CD4-positive, alpha-beta T cell treated with Interleukin-12 subunit alpha and Interleukin-12 subunit beta, for 1 hour (primary cell): ENCODE results near the gene UMOD.
"Not testable (repeated sequence)": the region's sequence is repeated elsewhere in the genome, so short reads cannot be mapped to it uniquely, and the experiment has no call there.

Source experiments
- DNase-seq: peaks from one replicate; pipeline ENCODE4 v3.0.0-alpha.2; 2020

Gene UMOD

DNA sequence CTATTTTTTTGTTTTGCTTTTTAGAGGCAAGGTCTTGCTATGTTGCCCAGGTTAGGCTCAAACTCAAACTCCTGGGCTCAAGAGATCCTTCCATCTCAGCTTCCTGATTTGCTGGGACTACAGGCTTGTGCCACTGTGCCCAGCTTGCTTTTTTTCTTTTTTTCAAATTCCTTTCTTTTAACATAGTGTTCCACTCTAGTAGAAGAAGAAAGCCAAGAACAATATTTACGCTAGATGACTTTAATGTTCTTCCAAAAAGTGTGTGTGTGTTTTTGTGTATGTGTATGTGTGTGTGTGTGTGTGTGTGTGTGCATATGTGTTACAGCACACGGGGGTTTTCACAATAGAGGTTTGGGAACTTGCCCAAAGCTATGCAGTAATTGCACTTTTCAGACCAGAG lies 10.7 kb upstream of the UMOD start:
- DNase-seq, result no peak

DNA sequence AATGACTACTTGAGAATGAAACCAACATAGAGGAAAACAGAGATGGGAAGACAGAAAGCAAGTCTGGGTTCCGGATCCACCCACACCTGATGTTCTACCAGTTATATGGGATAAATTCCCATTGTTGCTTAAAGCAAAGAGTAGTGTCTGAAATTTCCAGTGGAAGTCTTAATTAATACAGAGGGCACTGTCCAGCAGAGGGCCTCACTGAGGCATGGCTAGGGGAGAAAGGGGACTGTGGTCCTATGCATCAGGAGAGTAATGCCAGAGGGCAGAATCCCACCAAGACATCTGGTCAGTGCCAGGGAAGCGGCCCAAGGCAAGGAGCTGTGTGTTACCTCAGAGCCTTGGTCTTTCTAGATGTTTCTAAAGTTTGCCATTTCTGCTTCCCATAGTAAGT lies 7.5 kb upstream of the UMOD start:
- no peak for DNase-seq

DNA sequence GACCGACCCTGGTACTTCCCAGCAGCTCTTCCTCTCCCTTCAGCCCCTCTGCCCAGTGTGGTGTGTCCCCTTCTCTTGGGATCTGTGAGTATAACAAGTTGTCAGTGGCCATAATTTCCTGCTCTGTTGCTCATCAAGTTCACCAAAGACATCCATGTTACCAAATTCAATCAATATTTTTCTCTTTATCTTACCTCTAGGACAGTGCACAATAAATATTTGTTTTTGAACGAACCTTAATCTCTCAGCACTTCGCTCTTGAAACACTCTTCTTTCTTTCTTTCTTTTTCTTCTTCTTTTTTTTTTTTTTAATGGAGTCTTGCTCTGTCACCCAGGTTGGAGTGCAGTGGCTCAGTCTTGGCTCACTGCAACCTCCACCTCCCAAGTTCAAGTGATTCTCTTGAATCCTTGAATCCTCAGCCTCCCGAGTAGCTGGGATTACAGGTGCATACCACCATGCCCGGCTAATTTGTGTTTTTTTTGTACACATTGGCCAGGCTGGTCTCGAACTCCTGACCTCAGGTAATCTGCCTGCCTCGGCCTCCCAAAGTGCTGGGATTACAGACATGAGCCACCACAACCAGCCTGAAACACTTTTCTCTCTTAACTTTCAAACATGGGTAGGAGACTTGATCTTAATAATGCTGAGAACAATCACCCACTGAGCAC lies 2.7 kb upstream of the UMOD start:
- no peak for DNase-seq

DNA sequence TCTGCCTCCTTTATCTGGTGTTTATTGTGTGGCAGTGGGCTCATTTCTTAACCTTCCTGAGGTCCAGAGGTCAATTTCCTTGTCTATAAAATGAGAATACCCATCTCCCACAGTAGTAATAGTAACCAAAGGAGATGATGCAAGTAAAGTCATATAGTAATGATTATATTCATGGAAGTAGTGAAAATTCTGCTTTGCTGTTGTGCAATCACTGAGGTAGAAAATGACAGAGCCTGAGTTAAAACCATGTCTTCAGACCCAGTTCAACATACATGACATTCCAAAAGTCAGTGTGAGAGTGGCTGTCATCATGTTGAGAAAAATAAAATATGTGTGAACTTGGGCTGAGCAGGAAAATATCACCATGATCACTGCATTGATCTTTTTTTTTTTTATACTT lies 864 bp upstream of the UMOD start:
- no peak for DNase-seq

DNA sequence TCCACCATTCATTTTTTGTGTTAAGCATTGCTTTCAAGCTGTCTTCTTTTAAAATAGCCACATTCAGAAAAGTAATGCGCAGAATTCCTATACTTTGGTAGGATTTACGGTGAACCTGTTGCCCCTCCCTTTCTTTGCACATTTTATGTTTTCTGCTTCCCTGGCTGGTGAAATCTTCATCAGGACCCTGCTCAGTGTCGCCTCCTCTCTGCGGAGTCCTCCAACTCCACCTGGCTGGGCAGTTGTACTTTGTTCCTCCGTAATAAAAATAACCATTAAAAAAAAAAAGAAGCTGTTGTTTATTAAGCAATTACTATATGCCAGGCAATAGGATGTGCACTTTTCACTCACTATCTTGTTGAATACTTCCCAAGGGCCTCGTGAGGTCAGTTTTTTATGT lies 2.9 kb downstream of the UMOD start:
- DNase-seq, result no peak

DNA sequence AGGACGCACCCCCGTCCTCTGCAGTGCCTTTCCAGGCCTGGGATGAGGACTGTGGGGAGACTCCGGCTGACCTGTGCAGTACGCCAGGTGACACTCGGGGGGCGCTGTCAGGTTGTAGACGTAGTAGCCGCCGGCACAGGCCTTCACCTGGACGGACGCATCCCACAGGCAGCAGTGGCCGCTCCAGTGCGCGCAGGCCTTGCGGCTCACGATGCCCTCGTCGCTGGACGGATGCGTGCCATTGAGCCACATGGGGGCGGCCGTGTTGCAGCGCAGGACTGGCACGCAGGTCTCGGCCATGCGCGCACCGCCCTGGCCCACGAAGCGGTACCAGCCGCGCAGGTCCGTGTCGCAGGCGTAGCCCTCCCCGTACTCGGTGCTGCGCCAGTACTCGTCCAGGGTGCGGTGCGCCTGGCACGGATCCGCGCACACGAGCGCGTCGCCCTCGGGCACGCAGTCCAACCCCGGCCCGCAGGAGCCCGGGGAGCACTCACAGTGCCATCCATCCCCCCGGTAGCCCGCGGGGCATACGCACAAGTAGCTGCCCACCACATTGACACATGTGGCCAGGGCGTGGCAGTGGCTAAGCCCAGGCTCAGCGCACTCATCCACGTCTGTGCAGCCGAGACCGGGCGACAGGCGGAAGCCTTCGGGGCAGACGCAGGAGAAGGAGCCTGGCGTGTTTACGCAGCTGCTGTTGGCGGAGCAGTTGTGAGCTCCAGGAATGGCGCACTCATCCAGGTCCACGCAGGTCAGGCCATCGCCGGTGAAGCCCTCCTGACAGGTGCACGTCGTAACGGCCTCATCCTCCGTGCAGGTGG lies 3.9 kb downstream of the UMOD start:
- DNase-seq, result no peak

DNA sequence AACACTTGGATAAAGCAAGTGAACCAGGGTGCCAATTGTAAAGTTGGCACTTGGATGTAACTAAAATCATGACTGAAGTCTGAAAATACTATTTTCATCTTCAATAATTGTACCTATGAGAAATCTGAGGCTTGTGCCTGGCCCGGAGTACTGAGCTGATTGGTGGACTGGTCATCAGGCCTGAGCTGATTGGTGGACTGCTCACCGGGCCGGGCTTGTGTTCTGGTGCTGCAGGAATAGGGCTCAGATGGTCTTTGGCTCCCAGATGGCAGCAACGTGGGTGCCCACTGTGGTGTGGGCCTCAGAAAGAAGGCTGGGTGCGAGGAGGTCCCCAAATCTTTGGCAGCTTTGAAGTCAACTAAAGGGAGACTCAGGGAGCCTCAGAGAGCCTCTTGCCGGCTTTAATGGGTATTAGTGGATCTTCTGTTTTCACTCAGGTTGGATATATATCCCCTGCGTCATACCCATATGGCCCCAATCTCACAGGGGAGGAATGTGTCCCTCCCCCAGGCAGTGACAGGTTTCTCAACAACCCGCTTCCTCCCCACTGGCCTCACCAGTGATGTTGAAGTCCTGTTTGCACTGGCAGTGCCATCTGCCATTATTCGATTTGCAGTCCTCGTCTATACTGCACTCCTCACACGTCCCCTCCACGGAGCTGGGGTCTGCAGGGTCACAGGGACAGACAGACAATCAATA lies 4.7 kb downstream of the UMOD start:
- no peak for DNase-seq

DNA sequence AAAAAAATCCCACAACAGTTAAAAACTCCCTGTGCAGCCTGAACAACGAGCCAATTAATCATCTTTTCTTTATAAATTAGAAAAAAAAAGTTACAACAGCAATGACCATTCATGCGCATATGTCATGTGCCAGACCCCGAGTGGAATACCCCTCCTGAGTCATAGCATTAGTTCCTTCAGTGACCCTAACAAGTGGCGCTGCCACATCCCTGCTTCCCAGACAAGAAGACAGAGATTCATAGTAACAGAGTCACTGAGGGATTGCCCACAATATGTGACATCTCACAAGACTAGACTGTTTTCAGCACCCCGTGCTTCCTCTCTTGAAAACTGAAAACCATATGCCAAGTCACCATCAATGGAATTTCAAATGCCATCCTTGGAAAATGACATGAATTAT lies 7.9 kb downstream of the UMOD start:
- DNase-seq, result no peak

DNA sequence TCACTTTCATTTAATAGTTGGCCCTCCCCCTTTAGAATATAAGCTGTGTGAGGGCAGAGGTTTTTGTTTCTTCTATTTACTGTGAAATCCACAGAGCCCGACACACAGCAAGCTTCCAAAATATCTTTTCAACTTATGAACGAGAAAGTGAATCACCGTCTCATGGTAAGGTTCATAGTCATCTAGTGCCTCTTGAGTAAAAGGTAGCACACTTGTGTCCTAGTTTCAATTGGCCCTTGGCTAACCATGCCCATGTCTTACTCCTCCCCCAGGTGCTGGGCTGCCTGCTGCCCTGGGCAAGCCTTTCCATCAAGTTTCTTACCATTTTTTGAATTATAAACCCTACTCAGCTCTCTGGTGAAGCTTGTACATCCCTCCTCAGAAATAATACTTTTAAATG lies 12.8 kb downstream of the UMOD start:
- no peak for DNase-seq

DNA sequence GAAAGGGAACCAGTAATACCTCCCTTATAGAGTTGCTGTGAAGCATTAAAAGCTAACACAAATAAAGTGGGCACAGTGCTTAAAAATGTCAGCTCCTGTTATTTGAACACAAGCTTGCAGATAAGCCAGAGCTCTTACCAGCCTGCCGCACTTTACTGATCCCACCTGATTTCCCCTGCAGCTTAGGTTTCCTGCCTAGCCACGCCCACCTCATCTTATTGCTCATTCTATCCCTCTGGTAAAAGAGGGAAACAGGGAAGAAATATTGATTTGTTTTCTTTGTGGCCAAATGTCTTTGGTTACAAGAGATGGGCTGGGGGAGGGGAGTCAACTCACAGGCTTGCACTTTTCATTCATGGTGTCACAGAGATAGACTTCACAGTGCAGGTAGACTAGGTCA lies 15.6 kb downstream of the UMOD start:
- DNase-seq, result no peak

DNA sequence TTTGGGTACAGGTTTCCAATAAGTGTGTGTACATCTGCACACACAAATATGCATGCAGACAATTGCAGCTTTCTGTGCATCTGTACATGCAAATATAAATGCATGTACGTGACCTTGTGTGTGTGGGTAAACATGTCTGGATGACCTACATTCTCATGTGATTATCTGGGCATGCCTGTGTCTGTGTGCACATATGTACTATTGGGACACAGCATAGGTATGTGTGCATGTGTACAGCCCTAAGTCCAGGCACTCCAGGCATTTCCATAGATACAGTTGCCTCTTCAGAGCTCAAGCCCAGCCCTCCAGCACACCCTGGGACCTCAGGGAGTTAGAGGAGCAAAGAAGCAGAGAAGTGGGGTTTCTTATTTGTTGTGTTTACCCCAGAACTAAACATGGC lies 18.1 kb downstream of the UMOD start:
- no peak for DNase-seq

DNA sequence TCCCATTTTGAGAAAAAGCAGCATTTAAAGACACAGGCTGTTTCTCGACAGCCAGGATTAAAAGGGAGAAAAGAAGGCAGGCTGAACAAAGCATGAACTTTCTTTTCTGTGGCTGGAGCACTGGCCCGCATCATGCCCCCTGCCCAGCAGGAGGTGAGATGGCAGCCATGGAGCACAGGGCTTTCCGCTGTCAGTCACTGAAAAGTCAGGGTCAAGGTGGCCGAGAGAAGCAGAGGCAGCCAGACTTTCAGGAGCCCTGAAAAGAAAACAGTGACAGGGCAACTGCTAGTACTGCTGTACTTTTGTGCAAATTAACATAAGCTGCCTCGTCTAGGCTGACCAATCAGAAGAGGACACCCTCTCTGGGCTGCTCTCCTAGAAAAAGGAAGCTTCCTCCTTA lies 19.4 kb downstream of the UMOD start:
- DNase-seq, result no peak

DNA sequence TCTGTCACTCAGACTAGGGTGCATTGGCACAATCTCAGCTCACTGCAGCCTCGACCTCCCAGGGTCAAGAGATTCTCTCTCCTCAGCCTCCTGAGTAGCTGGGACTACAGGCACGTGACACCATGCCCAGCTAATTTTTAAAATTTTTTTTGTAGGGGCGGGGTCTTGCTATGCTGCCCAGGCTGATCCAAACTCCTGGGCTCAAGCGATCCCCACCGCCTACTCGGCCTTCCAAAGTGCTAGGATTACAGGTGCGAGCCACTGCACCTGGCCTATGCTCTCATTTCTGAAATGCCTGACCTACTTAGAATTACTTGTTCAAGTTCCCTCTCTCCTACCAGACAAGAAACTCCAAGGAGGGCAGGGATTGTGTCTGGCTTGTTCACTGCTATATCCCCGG lies 20.1 kb downstream of the UMOD start:
- DNase-seq, result no peak

DNA sequence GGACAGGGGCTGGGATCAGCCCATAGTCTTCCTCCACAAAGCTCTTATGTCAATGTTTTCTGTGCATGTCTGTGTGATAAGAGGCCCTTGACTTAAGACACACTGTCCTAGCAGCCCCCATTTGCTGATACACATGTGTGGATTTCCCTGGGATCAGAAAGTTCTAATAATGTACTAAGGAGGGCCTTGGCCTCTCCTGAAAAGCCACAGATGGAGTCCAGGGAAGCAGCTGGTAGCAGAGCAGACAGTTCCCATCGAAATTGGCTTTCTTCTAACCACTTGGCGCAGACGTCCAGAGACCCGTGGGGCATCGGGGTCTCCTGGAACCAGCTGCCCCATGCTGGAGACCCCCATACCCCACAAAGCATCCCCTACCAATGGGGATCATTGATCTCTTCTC lies 20.9 kb downstream of the UMOD start:
- DNase-seq, result no peak

DNA sequence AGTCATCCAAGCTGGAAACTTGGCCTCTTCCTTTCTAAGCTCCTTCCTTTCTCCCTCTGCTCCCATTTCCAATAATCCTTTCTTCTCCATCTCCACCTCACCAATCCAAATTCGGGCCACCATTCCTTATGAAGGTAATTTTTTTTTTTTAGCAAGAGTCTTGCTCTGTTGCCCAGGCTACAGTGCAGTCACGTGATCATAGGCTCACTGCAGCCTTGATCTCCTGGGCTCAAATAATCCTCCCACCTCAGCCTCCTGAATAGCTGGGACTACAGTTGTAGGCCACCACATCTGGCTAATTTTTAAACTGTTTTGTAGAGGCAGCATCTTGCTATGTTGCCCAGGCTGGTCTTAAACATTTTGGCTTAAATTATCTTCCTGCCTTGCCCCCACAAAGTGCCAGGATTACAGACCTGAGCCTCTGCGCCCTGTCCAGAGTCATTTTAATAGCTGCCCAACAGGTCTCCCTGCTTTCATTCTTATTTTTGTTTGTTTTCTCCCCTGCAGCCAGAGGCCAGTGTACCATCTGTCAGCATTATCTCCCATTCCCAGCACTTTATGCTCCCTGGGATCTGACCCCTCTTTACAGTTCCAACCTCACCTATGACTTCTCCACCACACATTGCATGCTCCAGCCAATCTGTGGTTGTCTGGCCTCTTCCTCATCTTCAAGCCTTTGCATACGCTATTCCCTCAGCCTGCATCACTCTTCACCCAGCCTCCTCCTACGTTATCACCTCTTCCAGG lies 22.9 kb downstream of the UMOD start:
- no peak for DNase-seq

DNA sequence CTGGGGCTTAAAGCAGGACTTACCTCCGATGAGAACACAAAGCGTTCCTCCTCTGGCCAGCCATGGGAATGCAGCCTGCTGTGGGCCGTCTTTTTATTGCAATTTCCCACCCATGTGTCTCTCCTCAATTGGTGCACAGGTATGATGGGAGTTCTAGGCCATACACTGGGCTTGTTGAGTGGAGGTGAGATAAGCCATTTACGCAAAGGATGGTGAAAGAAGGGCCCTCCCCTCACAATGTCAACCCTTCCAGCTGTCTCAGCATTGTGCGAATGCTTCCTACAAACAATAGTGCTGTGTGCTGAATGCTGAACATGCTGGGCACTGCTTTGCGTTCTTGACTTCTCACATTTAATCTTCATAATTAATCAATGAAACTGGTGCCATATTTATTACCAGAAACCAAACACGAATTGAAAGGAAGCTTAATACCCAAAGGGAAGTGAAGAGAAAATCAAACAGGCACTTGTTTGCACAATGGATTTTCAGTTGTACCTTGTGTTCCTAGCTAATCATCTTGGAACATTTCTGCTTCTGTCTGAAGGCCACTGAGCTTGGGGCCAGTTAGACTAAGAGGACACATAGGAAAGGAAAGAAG lies 25.0 kb downstream of the UMOD start, which contains the start of gene GP2:
TSS of gene GP2 (minus strand) at position 70 of the 598 bp plus-strand sequence. CDS start 1,082 bp downstream, outside the sequence.
- DNase-seq, result no peak

DNA sequence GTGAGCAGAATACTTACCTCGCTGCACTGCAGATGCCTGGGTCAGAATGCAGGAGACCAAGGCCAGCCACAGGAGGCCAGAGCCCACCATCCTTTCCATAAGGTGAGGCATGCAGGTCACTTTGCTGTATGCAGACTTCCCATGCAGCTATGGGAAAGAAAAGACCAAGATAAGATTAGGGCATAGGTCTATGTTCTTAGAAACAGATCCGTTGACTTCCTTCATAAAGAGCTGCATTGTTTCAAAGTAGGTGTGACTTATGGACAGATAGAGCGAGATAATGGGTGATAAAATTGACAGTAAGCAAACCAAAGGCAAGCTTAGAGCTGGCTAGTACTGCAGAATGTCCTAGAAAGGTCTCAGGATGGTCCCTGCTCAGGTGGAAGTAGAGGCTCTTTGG lies 26.2 kb downstream of the UMOD start:
- no peak for DNase-seq

DNA sequence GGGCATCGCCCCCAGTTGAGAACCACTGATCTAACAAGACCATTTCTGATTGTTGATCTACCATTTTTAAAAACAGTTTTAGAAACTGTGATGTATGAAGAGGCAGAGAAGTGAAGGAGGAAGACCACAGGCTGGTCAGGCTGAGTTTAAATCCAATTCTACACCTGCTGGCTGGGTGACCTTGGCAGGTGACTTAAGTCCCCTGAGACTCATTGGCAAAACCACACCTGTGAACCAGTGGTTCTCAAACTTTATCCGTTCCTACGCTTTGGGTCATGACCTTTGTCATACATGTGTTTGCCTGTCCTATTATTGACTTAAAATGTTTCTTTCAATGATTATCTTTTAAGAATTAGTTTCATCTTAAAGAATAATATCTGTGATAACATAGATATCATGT lies 27.5 kb downstream of the UMOD start:
- DNase-seq, result no peak

DNA sequence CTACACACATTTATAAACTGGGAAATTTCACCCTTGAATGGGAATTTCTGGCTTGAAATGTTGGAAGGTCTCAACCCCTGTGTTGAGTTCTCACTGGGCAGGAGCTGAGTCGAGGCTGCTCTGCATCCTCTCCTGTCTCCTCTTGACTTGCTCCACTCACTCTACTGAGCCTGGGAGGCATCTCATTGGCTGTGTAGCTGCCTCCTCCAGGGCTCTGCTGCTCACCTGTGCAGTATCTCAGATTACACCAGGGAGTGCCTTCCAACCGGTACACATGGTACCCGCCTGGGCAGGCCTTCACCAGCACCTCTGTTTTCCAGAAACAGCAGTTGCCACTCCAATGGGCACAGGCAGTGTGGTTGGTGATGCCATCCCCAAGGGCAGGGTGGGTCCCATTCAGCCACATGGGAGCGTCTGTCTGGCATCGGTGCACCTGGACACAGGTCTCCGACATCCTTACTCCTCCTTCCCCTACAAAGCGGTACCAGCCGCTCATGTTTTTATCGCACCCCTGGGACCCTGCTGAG lies 28.9 kb downstream of the UMOD start:
- no peak for DNase-seq

DNA sequence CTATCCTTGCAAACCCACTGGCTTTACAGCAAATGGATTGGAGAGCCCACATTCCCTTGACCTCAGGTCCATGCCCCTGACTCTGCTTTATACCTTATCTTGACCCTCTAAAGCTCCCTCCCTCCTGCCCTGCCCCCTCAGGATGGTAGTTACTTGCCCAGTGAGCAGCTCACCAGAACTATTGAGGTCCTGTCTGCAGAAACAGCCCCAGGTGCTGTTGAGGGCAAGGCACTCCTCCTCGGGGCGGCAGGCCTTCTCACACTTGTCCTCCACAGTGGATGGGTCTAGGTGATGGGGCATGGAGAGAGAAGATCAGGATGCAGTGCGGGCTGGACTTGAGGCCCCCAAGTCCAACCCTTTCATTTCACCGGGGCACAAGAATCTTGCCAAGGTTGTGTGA lies 29.8 kb downstream of the UMOD start:
- no peak for DNase-seq

DNA sequence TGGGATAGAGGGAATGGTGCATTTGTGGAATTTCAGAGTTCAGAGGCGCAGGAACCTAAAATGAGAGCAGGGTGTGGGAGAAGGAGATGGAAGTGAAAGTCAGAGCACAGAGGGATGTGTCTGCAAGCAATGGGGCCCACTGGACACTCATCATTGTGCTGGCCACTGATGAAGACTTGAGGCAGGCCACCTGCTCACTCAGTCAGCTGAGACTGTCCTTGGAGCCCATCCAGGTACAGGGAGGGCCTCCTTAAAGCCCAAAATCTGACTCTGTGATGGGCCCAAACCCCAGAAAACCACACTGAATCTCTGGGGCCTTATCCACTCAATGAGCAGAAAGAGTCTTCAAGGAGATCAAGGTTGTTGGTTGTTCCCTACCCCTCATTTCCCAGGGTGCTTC lies 30.8 kb downstream of the UMOD start:
- no peak for DNase-seq

DNA sequence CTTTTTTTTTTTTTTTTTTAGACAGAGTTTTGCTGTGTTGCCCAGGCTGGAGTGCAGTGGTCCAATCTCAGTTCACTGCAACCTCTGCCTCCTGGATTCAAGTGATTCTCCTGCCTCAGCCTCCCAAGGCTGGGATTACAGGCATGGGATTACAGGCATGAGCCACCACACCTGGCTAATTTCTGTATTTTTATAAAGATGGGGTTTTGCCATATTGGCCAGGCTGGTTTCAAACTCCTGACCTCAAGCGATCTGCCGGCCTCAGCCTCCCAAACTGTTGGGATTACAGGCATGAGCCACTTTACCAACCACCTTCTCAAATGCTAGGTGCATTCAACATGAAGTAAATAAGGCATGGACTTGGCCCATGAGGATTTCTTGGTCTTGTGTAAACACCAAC lies 31.5 kb downstream of the UMOD start:
- not testable (repeated sequence) for DNase-seq

DNA sequence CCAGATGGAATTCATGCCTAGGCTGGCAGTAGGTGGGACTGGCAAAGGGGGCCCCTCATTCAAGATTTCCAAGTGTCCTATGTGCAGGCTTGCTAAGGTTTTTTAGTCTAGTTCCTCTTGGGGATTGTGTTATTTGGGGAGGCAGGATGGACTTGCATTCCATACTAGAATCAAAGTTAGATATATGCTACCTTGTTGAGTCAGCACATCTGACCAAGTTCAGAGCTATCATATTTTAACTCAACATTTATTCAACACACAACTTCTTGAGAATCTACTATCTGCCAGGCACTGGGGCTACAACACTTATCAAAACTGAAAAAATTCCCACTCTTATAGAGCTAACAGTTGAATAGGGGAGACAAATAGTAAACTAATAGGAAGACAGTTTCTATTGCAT lies 31.9 kb downstream of the UMOD start:
- DNase-seq, result no peak
